SHP77 treated with DMSO at 0.1 percent for 48 hours (cell line): ENCODE results near the gene AOAH.

Source experiments
- DNase-seq: peaks from one replicate; lab custom pipeline; 2025; lab: John Stamatoyannopoulos, UW

The AOAH gene

DNA sequence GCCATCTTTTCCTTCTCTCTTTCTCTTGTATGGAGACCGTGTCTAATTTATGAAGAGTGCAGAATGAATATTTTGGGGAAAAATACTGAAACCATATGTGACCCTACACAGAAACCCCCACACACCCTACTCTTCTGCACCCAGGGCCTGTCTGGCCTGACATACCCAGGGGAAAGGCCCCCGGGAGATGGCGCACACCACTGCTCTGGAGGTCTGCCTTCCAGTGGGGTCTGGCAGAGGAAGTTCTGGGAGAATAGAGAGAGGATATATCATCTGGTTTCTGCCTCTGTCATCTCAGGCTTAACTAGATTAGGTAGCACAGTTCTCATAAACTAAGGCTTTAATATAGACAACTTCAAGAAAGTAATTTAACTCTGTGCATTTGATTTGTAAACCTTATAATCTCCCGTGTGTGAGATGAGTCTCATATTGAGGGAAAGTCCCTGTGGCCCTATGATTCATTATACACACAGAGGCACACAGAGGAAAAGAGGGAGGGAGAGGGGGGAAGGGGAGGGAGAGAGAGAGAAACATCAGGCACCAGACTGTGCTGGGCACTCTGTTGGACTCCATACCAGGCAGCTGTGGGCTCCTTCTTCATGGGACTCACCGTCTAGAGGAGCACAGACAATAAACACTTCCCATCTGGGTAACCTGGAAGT is 123.3 kb downstream of the AOAH start:
- DNase-seq: no peak

DNA sequence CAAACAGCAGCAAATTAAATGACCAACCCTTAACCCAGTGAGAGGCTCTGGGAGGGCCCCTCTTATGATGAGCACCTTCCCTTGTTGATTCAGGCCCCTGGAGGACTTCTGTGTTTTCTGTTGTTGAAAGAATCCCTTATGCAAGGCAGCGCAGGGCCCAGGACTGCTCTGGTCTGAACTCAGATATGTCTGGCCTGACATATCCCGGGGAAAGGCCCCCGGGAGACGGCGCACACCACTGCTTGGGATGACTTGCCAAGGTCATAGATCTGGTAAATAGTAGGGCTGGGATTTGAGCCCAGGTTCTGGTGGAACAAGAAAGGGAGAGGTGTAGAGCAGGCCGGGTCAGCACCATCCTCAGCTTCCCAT is 124.0 kb downstream of the AOAH start:
- DNase-seq: no peak

DNA sequence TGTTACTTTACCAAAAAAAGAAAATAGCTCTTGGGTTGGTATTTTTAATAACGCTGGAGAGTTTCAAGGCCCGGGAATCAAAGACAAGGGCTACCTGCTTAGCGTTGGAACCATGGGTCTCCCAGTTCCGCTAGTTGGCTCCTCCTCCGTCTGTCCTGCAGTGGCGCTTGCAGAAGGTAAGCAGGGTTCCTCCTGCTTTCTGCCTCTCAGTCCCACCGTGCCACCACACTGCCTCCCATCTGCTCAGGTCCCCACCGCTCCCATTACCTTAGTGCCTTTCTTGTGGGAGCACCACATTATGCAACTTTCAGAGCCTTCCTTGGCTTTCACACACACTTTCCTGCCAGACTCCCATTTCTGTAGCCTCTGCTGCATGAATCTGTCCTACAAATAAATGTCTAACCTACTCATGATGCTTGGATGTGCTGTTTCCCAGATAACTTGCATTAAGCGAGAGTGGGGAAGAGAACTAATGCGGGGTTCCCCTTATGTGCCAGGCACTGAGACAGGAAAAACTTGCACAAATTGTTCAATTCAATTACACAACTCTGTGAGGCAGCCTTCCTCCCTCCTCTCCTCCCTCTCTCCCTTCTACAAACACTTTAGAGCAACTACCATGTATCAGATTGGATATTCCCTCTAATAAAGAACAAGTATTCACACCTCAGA is 124.5 kb downstream of the AOAH start:
- DNase-seq: no peak

DNA sequence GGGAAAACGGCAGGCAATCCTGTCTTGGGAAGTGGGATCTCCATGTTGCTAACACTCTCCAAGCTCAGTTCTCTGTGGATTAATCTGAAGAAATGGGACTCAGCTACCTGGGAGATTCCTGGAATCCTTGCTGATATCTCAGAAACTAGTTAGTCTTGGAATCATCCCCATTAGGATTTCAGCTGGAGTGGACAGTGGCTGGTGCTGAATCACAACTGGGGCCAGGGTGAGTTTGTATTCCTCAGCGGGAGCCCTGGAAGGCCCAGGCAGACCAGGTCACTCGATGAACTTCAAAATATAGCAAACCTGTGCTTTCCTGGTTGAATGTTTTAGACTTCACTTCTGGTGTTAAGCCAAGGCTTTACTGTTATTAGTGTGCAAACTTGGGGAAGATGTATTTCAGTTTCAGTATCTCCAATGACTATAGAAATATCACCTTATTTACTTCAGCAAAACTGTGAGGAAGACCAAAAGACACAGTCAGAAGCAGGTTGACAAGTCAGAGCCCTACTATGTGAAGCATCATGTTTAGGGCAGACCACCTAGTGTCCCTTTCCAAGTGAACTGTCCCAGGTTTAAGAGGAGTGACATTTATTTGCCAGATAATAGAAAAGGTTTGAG is 126.1 kb downstream of the AOAH start:
- DNase-seq: no peak

DNA sequence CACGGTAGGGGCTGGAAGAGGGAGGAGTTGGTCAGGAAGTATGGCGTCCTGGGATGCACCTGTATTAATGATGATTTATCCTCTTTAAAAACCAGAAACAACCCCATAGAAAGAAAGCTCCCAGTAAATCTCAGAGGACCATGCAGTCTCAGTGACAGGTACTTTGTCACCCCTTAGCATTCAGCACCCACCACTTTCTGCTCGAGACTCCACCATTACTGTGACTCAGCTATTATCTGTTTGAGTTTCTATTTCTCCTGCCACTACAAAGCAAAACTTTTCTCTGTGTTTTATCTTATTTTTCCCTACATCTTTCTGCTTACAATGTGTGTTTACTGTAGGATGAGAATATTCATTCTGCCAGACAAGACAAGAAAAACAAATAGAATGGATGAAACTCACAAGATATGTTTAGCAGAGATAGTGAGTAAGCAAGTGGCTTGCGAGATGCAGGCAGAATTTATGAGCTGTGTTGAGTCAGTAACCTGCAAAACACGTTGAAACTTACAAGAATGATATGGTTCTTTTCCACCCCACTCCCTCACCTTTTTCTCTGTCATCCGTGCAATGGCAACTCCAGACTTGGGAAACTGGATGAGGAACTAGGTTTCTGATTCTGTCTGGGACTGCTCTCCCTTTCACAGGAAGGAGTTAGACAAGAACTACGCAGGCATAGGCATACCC is 127.1 kb downstream of the AOAH start:
- no peak for DNase-seq

DNA sequence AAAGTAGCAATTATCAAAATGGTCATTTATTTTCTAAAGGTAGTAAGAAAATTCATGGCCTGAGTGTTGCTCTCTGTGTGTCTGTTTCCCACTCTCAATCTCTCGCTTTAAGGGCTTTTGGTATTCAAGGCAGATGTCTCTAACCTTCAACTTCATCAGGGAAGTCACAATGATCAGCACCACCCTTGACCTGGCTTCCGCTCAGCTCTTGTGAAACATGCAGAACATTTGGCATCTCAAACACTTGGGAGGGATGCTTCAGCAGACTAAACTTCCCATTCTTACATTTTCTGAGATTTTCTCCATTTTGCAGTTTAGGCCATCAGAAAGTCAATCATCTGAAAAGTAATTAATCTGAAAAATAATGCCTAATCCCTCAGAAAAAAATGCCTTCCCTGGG is 129.8 kb downstream of the AOAH start:
- DNase-seq: no peak

DNA sequence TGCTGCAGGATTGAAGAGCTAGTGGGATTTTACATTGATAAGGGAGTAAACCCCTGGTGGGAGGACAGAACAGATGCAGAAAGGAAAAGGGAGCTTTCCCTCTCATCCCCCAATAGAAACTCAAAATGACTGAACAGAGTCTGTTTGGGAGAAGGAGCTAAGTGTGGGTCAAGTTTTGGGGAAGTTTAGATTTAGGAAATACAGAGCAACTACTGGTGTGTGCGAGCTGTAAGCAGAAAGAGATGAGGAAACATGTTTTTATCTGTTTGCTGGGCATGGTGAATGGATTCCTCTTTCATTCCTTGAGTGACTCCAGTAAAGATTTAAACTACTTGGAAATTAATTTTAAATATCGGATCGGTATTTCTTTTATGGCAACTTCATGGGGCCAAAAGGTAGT is 132.7 kb downstream of the AOAH start:
- no peak for DNase-seq

DNA sequence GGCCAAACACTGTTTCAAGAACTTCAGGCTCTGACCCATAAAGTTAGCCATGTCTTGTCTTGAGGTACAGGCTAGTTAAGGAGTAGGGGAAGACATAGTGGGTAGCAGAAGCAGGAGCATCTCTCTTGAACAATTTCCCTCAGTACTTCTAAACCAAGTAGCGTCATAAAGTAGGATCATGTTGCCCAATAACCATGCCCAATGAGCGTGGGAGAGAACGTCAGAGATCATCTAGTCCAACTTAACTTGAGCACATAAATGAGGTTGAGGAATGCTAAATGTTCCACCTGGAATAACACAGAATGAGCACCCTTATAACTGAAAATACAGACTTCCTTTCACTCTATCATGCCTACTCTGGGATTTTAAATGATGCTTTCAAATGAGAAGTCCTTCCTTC is 134.9 kb downstream of the AOAH start:
- no peak for DNase-seq

DNA sequence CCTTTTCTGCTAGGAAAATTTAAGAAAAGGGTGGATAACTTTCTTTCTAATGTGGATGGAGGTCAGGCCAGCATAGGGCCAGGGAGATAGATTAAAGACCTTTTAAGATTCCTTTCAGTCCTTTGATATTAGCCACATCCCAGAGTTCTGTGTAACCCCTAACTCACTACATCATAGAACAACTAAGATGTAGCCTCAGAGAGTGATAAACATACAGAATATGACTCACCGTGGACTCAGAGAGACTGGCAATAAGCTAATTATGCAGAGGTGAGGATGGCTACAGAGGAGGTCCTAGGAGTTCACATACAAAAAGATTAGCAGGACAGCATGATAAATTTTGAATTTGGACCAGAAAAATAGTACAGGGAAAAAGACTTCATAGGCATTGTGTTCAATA is 141.0 kb downstream of the AOAH start:
- no peak for DNase-seq

DNA sequence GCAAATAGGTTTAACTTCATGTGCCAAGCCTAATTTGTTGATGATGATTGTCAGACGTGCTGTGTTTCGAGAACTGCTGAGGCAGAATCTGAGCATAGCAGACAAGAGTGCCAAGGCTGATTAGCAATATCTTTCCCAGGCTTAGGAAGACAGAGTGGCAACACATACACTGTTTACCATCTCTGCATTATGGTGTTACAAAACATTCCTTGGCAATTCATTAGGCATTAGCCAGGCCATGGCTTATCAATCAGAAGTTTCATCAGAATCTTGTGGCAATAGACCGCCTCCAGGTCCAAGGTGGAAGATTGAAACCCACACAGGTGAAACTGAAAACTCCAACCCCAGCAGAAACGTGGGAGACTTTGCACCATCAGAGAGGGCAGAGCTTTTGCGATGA is 148.5 kb downstream of the AOAH start:
- no peak for DNase-seq

DNA sequence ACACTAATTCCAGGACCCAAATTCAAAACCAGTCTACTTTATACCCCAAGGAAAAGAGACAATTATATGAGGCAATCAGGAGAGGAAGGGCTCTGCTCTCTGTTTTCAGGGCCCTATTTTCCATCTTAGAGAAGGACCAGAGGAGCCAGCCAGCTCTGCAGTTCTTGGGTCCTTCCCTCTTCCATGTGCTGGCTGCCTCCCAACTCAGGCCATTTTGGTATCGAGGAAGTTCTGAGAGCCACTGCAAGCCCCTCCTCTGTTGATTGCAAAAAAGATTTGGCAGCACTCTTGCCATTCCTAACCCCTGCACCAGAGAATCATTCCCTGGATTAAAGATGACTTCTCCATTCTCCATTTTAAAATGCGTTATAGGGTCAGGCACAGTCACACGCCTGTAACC is 151.2 kb downstream of the AOAH start:
- no peak for DNase-seq

DNA sequence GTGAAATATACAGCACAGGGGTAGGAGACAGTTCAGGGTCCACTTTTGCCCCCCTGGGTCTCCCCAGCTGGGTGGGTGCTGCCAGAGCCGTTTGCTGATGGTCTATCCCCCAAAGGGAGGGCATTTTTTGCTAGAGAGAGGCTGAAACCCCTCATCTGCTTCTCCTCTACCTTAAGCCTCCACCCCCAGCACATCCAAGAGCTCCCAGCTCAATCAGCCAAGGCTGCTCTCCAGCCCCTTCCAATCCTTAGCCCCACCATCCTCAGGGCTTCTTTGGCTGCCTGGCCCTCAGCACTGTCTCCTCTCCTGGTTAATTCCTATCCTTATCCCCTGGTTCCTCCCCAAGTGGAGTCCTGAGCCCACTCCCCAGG is 153.1 kb downstream of the AOAH start:
- DNase-seq: no peak

DNA sequence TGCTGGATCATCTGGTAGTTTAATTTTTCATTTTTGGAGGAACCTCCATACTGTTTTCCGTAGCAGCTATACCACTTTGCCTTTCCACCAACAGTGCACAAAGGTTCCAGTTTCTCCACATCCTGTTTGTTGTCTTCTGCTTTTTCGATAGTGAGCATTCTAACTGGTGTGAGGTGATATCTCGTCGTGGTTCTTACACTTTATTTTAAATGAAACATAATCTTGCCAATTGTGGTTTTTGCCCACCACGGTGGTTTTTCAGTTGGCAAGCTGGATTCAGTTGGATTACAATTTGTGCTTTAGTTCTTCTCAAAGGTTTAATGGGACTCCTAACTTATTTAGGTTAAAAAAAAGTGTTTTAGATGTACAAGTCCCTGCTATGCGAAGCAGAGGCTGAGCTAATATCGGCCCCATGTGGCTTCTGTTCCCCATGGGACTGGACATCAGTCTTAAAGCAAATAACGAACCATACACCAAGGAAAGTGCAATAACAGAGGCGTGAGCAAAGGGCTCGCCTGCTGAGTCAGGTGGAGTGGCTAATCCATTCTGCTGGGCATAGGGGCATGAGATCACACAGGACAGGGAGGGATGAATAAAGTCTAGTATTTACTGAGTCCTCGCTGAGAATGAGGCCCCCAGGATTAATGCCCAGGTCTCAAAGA is 153.6 kb downstream of the AOAH start:
- no peak for DNase-seq

DNA sequence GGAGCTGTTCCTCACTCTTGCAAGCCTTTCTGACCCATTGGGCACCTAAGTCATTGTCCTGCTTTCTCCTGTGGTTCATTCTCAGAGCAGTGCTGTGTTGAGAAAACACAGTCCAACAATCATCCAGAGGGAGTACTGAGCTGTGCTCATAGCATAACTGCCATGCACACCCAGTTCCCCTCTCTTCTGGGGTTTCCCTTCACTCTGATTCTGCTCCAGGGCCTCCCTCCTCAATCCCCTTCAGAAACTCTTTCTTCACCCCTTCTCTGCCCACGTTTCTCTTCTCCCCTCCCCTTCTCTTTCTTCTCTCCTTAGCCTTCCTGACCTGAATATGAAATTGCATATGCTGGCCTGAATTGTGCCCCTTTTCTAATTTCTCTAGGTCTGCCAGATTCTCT is 155.8 kb downstream of the AOAH start:
- DNase-seq: no peak

DNA sequence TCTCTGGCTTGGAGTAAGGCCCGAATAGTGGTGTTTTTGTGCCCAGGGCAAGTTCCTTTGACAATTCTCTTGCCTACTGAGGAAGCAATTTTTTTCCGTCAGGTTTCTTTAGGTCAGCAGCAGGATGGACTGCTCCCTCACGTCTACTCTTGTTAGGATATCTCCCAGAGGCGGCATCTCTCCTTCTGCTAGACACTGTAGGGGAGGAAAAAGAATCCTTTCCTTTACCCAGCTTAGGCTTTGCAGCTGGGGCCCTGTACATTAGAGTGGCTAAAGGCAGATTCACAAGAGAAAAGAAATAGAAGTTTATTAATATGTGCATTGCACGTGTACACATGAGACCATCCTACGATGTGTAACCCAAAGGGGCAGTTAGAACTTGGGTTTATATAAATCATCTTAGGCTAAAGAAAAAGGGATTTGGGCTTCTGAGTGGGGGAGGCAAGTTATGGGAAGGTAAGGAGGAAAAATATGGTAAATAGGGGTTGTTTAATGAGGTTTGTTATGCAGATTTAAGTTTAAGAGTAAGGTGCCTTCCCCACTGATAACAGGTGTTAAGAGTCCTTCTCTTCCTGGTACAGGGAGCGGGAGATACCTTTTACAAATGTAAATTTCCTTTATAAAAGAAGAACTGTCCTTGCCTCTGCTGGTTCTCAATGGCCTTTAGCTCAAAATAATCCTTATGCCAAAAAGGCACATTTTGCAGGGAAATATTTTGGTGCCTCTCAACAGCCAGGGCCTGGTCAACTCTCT is 156.4 kb downstream of the AOAH start:
- DNase-seq: no peak

DNA sequence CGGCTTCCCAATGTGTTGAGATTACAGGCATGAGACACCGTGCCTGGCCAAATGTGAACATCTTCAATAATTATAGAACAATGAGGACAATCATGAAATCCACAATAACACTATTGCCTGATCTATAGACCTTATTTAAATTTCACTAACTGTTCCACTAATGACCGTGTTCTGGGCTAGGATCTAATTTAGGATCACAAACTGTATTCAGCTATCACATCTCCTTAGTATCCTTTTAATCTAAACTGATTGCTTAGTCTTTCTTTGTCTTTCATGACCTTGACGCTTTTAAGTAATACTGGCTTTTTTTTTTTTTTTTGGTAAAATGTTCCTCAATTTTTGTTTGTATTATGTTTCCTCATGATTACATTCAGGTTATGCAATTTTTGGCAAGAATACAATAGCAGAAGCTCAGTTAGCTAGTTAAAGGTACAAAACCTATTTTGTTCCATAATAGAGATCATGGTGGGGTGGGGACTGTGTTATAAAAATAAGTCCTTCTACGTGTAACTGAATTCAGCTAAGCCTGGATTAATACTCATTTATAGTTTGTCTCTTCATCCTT is 158.4 kb downstream of the AOAH start:
- DNase-seq: no peak

DNA sequence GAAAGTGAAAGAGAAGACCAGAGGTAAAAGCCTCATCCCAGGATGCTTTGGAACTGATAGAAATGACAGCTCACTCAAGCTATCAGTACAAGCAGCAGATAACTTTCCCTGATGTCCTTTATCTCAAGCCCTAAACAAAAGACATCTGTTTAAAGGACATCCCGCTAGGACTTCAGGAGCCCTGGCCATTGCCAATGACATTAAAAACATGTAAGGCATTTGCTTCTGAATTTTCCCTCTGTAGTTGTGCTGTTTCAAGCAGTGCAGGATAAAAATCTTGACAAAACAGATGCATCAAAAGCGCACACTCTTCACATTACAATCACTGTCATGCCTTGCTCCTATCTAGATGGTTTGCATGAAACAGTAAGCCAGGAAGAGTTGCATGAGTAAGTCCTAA is 159.8 kb downstream of the AOAH start:
- DNase-seq: no peak

DNA sequence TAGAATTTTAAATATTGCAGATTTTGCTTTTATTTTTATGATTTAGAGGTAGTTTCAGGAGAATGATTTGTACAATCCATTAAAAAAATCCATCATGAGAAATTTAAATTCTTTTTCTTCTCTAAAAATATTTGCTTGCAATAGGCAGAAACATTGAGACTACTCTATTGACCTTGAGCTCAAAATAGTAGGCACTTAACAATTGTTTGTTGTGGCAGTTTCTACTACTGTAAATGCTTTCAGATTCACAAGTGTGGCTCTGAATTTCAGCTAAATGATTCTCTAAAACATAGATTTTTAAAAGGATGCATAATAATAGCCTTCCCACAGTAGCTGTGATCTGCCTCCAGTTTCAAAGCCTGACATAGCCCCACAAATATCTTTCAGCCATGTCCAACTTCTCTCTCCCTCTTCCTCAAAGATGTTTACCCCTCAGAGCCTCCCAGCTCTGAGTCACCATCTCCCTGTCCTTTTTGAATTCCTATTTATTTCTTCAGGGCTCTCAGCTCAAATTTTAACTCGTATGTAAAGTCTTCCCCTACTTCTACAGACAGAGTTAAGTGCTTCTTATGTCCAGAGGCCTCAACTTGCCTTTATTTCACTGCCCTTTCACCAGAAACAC is 160.5 kb downstream of the AOAH start:
- no peak for DNase-seq

DNA sequence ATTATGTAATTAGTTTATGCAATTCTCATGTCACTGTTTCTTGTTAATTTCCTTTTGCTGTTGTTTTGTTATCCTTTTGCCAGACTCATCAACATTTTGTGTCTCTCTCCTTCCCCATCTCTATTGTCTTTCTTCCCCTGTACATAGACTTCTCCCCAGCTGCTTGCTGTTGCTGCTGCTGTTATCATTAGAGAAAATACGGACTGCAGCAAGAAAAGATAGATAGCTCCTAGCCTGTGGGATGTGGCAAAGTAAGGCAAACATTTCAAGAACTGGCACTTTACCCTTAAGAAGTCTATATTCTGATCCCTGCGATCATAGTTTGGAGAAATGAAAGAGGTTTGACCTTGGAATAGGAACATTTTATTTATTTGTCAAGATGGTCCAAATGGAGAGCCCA is 162.2 kb downstream of the AOAH start:
- DNase-seq: no peak

DNA sequence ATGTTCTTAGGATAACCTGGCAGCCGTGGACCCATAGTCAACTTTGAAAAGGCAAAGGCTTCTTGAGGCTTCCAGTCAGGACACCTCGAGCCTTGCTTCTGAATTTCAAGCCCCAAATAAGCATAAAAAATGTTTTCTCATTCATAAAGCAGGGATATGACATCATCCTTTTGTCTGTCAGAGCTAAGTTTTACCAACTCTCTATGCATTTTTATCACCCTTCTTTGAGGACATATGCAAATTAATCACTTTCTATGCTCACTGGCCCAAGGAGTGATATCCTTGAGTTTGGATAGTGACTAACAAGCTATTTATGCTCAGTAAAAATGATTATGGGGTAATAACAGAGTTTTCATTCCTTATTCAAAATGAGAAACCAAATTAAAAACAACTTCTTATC is 175.3 kb downstream of the AOAH start:
- DNase-seq: no peak

DNA sequence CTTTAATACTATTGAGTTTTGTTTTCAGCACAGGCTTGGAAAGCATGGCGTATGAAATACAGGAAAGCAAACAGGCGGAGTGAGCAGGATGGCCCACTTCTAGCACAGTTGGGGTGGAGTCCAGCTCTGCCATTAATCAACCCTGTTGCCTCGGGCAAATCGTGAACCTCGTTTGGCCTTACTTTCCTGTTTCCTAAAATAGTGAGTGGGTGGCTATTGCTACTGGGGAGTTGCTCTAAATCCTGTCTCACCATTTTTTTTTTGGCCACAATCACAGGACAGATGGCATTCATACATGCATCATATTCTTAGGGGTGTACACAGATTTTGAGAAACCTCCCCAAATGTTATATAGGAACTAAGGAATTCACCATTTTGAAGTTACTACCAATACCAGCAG is 176.9 kb downstream of the AOAH start:
- no peak for DNase-seq
